Measurements from ENCODE around the gene RAF1. TPM values are rescaled to one million over a fixed set of nuclear protein-coding genes. Genes with fewer than 3 reads are reported as not detected.

Gene RAF1
- total RNA-seq, 4 donors from 2014 or later: 121 to 133 (median 126) TPM

DNA sequence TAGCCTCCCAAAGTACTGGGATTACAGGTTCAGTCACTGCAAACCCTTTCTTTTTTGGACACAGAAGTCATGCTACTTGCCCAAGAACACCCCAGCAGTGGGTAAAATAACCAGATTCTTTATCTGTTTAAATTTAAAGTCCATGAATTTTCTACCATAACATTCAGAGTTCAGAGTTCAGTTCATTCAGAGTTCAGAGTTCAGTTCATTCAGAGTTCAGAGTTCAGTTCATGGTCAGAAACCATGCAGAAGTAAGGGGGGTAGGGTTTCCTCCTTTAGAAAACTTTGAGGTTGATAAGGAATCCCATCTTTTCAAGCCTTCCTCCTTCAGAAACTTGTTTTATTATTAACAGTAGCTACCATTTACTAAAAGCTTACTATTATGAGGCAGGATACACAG, 43.2 kb downstream of the RAF1 start:
- Histone ChIP-seq H3K9me3 (no peaks in the 10 kb centered on the region), H3K27me3 (no peaks in the 10 kb centered on the region), H3K27ac (no peak overlapping the region), H3K4me1 (peaks cover 0 to 25% (median 2%) of the 10 kb centered on the region in 4 donors), H3K36me3 (peaks cover 0 to 27% (median 0%) of the 10 kb centered on the region in 3 donors), H3K4me3 (no peak overlapping the region)
- DNase-seq: no peak
- no peak for TF ChIP-seq POLR2A (IDR thresholded peaks at IDR 0.05)
- TF ChIP-seq, protein P1, sequence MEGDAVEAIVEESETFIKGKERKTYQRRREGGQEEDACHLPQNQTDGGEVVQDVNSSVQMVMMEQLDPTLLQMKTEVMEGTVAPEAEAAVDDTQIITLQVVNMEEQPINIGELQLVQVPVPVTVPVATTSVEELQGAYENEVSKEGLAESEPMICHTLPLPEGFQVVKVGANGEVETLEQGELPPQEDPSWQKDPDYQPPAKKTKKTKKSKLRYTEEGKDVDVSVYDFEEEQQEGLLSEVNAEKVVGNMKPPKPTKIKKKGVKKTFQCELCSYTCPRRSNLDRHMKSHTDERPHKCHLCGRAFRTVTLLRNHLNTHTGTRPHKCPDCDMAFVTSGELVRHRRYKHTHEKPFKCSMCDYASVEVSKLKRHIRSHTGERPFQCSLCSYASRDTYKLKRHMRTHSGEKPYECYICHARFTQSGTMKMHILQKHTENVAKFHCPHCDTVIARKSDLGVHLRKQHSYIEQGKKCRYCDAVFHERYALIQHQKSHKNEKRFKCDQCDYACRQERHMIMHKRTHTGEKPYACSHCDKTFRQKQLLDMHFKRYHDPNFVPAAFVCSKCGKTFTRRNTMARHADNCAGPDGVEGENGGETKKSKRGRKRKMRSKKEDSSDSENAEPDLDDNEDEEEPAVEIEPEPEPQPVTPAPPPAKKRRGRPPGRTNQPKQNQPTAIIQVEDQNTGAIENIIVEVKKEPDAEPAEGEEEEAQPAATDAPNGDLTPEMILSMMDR (IDR thresholded peaks at IDR 0.05): no peak

DNA sequence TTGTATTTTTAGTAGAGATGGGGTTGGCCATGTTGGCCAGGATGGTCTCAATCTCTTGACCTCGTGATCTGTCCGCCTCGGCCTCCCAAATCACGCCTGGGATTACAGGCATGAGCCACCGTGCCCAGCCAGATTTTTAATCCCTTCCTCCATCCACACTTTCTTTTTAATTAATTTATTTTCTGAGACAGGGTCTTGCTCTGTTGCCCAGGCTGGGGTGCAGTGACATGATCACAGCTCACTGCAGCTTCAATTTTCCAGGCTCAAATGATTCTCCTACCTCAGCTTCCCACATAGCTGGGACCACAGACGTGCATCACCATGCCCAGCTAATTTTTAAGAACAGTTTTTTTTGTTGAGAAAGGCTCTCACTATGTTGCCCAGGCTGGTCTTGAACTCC, 43.6 kb downstream of the RAF1 start:
- H3K36me3 ChIP-seq: peaks cover 0 to 31% (median 0%) of the 10 kb centered on the region in 3 donors
- H3K27me3 ChIP-seq: no peaks in the 10 kb centered on the region
- H3K4me3 ChIP-seq: no peak overlapping the region
- H3K4me1 ChIP-seq: peaks cover 0 to 21% (median under 1%) of the 10 kb centered on the region in 4 donors
- DNase-seq: no peak
- no peak overlapping the region for H3K27ac ChIP-seq
- H3K9me3 ChIP-seq: no peaks in the 10 kb centered on the region
- TF ChIP-seq POLR2A (IDR thresholded peaks at IDR 0.05): no peak
- TF ChIP-seq, protein P1 (IDR thresholded peaks at IDR 0.05): no peak

DNA sequence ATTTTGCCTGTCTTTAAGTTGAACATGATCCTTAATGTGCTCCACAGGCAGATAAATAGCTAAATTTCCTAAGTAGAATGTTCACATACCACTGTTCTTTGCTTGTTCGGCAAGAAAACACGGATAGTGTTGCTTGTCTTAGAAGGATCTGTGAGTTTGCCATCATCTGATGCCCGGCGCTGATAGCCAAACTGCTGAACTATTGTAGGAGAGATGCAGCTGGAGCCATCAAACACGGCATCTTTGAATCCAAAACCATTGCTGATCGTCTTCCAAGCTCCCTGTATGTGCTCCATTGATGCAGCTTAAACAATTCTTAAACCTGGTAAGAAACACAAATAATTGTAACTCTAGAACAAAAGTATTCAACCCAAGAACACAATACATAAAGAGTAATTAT, 45.5 kb downstream of the RAF1 start:
- H3K4me3 ChIP-seq: no peak overlapping the region
- no peak for TF ChIP-seq POLR2A (IDR thresholded peaks at IDR 0.05)
- TF ChIP-seq, protein P1 (IDR thresholded peaks at IDR 0.05): no peak
- H3K27me3 ChIP-seq: no peaks in the 10 kb centered on the region
- H3K4me1 ChIP-seq: peaks cover 0 to 16% (median 0%) of the 10 kb centered on the region in 4 donors
- no peaks in the 10 kb centered on the region for H3K9me3 ChIP-seq
- no peak overlapping the region for H3K27ac ChIP-seq
- peaks cover 0 to 36% (median 0%) of the 10 kb centered on the region in 3 donors for H3K36me3 ChIP-seq
- no peak for DNase-seq

DNA sequence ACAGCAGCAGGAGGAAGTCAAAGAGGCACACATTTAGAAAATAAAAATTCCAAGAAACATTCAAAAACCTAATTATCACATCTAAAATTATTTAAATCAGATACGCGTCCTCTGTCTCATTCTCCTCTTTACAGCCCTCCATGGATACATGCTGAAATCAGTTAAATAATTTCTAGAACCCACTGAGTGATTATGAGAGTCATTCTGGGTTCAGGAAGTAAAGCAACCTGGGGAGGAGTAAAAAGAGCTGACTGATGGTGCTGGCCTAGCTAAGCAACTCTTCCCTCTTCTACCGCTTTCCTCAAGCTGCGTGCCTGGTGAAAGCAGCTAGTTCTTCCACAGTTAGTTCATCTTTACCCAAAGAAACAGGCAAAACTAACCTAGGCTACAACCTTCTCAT, 48.7 kb downstream of the RAF1 start:
- peaks cover 0 to 2% (median 0%) of the 10 kb centered on the region in 4 donors for H3K4me1 ChIP-seq
- TF ChIP-seq, protein P1 (IDR thresholded peaks at IDR 0.05): no peak
- TF ChIP-seq POLR2A (IDR thresholded peaks at IDR 0.05): no peak
- peaks cover 0 to 56% (median 0%) of the 10 kb centered on the region in 3 donors for H3K36me3 ChIP-seq
- no peaks in the 10 kb centered on the region for H3K9me3 ChIP-seq
- H3K27me3 ChIP-seq: no peaks in the 10 kb centered on the region
- no peak for DNase-seq
- no peak overlapping the region for H3K4me3 ChIP-seq
- no peak overlapping the region for H3K27ac ChIP-seq

DNA sequence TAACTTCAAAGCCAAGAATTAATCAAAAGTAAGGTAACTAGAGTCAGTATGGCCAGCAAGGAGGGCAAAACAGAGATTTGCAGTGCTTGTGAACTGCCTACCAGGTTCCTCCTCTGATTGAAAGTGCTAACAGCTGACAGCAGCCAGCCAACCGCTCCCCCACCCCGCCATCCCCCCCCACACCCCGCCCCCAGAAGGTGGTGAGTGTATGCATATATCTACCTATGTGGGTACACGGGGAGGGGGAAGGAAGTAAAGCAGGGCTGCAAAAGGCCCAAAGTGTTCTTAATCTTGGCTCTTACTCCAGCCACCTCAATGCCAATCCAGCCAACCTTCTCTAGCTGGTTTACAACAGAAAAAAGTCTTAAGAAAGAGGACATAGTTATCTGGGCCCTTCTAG, 50.7 kb downstream of the RAF1 start:
- Histone ChIP-seq H3K9me3 (no peaks in the 10 kb centered on the region), H3K36me3 (peaks cover 0 to 71% (median 0%) of the 10 kb centered on the region in 3 donors), H3K27me3 (no peaks in the 10 kb centered on the region), H3K4me3 (no peak overlapping the region), H3K4me1 (no peaks in the 10 kb centered on the region), H3K27ac (no peak overlapping the region)
- no peak for DNase-seq
- TF ChIP-seq POLR2A (IDR thresholded peaks at IDR 0.05): no peak
- TF ChIP-seq, protein P1 (IDR thresholded peaks at IDR 0.05): no peak
